Activated gamma-delta T cell treated with Interleukin-2 at 50 U/mL for 16 hours (primary cell): ENCODE measurements around the gene PTPN14.
"Not testable (repeated sequence)": the region's sequence is repeated elsewhere in the genome, so short reads cannot be mapped to it uniquely, and the experiment has no call there.

ENCODE experiments used
- DNase-seq: peaks from one replicate; pipeline ENCODE4 v3.0.0-alpha.2; 2020

The PTPN14 gene

DNA sequence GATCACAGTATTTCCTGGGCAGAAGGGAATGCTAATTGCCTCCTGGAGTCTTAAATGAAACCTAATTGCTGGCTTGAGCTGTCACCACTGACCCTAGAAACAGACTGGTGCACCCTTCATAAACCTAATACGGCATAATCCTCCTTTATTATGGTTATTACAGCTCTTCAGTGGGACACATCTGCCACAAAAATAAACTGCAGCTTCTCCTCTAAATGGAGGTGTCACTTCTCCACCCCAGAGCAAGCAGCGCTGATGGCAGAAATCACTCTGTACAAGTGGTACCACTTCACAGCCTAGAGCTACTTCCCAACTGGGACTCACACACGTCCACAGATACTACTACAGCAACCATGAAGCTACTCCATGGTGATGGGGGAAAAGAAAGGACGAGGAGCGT lies 11.1 kb downstream of the PTPN14 start:
- DNase-seq, result no peak

- no peak for DNase-seq
Observed at GRCh38 chr1:214538496-214538895, 12.9 kb downstream of the PTPN14 start.

DNA sequence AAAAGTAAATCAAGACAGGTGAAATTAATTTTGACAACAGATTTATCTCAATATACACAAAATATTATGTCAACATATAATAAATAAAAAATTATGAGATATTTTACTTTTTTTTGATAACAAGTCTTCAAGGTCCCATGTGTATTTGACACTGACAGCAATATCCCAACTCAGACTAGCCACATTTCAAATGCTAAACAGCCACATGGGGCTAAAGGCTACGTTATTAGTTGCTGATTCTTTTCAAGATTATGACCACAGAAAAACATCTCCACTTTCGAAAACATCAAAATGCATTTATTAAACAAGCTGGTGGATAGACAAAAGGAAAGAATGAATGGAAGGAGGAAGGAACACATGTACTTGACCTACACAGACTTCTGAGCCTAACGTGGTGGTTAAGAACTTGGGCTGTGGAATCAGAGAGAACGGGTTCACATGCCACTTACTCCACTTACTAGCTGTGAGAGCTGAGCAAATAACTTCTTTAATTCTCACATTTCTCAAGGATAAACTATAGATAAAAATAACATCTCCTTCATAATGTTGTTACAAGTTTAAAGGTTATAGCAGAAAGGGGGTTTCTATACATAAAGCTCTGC lies 13.4 kb downstream of the PTPN14 start:
- no peak for DNase-seq

DNA sequence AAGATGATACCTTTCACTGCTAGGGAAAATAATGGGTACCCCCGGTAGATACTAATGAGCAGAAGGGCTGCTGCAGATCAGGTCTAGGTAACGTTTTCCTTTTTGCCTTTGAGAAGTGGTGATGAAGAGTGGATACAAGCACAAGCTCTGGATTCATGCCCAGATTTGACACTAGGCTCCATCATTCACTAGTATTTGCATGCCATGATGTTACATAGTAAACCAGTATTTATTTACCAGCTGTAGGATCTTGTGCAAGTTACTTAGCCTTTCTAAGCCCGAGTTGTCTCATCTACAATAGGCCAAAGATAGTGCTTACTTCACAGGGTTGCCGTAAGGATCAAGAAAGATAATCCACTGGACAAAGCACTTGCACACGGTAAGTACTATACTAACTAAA lies 14.2 kb downstream of the PTPN14 start:
- DNase-seq, result no peak

- no peak for DNase-seq
Observed at GRCh38 chr1:214532070-214532469, 19.3 kb downstream of the PTPN14 start.

DNA sequence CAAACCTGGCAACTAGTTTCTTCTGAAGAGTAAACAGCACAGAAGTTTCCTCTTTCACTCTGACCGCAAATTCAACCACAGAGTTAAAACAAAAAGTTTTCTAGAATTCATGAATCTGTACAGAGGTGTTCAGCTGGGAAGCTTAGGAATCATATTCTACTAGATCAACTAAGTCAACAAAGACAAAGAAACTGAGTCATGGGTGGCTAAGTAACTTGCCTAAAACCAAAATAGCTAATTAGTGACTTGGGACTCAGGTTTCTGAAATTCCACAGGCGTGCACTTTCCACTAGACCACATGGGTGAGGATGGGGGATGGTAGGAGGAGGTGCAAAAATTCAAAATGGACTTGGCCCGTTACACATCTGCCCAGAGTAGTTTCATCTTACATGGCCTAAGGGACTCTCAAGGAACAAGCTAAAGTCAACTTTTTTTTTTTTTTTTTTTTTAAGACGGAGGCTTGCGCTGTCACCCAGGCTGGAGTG lies 25.8 kb downstream of the PTPN14 start:
- no peak for DNase-seq

GRCh38 chr1:214524824-214525223 lies 26.6 kb downstream of the PTPN14 start:
- DNase-seq, result no peak

GRCh38 chr1:214523124-214523824 lies 28.1 kb downstream of the PTPN14 start:
- DNase-seq, result no peak

GRCh38 chr1:214521458-214521857 lies 29.9 kb downstream of the PTPN14 start:
- DNase-seq, result not testable (repeated sequence)

- DNase-seq, result no peak
Observed at GRCh38 chr1:214520544-214521165, 30.7 kb downstream of the PTPN14 start.

- DNase-seq, result no peak
Observed at GRCh38 chr1:214518361-214518760, 33.0 kb downstream of the PTPN14 start.

DNA sequence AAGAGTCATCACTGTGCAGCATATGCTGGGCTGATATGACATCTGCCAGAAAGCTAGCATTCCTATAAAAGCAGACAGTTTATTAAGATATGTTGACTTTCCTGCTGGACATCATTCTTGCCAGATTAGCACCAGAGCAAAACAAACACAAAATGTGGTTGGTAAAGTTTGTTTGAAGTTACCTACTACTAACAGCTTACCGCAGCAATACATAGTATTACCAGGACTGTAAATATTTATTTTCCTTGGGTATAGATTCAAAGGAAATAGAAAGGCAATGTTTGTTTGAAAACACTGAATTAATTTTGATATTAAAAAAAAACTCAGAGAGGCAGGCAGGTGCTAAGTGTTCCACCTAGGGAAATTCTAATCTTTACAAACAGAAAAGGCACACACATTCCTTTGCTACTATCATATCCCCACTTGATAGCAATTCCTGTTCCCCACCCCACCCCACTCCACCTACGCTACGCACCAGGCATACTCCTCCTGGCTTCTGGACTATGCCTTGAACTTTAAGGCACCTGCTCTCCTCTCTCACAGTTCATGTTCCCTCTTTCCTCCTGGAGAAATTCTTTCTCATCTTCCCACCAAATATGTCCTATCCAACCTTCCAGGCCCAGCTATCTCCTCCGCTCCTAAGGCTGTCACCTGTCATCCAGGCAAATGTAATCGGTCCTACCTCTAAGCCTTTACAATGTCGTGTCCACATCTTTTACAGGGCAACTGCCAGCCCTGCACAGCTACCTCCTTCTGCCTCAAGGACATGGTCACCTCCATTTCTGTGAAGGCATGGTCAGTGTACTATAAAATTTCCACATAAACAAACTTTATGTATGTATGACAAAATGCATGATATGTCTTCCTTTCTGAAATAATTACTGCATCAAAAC lies 34.7 kb downstream of the PTPN14 start:
- no peak for DNase-seq

DNA sequence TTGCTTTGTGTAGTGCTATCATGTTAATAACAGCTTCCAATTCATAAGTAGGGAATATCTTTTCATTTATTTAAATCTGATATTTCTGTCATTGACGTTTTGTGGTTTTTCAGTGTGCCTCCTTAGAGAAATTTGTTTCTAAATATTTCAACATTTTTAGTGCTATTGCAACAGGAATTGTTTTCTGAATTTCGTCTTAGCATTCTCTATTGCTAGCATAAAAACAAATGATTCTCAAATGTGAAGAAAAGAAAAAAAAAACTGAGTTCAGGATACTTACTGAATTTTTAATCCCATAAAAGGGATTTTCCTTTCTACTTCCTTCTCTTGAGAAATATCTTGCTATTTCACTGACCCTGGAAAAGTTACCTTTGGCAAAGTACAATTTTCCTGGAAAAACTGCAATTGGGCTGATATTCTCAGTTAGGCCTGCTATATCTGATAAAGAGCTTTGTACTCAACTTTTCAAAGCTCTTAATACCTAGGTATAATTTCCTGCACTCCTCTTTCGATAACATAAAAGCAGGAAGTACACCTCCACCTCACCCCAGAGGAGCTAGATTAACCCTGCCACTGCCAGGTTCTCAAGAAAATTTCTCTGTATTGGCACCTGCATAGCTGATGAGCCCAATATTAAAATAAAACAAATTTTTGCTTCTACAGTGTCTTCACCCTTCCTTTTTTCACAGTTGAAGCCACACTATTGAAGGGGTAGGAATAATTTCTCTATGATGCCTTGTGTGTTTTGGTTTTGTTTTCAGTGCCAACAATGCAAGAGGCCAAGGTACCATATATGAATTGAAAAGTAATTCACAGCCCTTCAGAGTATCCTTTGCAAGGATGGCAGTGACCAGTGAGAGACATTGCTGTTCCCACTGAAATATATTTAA lies 35.6 kb downstream of the PTPN14 start:
- no peak for DNase-seq

- no peak for DNase-seq
Observed at GRCh38 chr1:214514819-214515383, 36.5 kb downstream of the PTPN14 start.

GRCh38 chr1:214514032-214514818 lies 37.2 kb downstream of the PTPN14 start:
- no peak for DNase-seq

GRCh38 chr1:214513394-214513793 lies 38.0 kb downstream of the PTPN14 start:
- no peak for DNase-seq

DNA sequence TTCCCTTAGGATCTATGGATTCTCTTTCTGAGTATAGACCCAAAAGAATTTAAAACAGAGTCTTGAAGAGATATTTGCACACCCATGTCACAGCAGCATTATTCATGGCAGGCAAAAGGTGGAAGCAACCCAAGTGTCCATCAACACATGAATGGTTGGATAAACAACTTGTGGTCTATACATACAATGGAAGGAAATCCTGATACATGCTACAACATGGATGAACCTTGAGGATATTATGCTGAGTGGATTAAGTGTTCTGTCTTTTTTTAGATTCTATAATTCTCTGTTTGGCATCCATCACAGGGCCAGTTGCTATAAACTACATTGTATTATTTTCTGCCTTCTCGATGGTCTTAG lies 39.8 kb downstream of the PTPN14 start:
- DNase-seq, result no peak

DNA sequence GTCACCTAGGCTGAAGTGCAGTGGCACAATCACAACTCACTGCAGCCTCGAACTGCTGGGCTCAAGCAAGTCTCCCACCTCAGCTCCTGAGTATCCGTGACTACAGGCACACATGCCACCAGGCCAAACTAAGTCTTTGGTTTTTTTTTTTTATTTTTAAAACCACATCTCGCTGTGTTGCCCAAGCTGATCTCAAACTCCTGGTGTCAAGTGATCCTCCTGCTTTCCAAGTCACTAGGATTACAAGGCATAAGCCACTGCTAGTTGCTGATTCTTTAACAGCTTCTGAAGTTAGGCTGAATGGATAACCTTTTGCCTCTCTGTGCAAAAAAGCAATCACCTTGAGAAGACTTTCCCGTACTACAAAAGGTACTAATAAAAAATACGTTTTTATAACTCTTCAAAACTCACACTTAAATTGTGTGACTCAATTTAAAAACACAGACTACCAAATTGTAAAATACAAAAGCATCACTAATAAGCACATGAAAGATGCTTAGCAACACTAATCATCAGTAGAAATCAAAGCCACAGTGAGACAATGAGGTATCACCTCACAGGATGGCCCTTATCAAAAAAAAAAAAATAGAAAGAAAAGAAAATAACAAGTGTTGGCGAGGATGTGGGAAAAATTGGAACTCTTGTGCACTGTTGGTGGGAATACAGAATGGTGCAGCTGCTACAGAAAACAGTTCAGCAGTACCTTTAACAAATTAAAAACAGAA lies 40.3 kb downstream of the PTPN14 start:
- no peak for DNase-seq

GRCh38 chr1:214510477-214510876 lies 40.9 kb downstream of the PTPN14 start:
- no peak for DNase-seq

- not testable (repeated sequence) for DNase-seq
Observed at GRCh38 chr1:214509622-214510021, 41.8 kb downstream of the PTPN14 start.
